Central memory CD4-positive, alpha-beta T cell (primary cell): ENCODE measurements around the gene ARHGEF2.

ENCODE experiments used
- DNase-seq: peaks from one replicate; pipeline ENCODE4 v3.0.0; 2022

Gene ARHGEF2

DNA sequence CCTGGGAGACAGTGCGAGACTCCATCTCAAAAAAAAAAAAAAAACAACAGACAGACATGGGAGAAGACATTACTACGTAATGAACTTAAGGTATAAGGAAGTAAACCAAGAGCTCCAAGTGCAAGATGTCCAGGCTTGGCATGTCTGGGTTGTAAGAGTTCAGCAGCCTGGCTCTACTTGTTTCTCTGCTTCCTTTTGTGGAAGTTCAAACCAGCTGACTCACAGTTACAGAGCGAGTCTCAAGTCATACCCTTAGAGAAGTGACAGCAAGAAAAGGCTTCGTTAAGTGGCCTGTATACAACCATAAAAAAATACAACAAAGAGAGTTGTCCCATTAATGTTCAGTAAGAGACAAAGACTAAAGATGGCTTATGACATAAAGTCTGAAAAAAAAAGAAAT is 68.5 kb downstream of the ARHGEF2 start:
- no peak for DNase-seq

DNA sequence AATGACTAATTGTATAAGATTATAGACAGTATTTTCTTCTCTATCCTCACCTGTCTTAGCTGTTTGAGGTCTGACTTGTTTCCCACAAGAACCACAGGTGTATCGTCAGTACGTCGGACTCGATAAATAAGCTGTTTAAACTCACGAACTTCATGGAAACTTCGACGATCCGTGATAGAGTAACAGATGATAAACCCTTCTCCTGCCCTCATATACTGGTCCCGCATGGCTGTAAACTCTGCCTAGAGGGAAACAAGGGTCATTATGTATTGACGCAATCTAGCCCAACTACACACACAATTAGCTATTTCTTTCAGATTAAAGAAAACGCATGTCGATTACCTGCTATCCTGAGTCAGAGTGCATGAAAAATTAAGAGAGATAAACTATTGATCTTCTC is 74.1 kb downstream of the ARHGEF2 start:
- DNase-seq = no peak

DNA sequence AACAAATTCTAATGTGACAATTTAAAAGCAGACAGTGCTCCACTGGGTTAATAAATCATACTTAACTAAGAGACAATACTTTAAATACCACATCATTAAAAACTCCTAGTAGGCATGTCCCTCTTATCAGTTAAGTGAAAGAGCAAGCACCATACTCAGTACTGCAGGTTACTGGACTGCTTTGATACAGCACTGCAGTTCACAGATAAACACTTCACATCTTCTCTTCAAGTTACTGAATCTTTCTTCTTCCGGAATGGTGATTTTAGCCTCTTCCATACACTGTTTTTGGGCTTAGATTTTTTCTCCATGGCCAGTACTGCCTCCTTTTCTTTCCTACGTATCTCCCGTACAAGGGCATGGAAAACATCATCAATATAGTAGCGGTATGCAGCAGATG is 78.2 kb downstream of the ARHGEF2 start:
- DNase-seq = no peak

DNA sequence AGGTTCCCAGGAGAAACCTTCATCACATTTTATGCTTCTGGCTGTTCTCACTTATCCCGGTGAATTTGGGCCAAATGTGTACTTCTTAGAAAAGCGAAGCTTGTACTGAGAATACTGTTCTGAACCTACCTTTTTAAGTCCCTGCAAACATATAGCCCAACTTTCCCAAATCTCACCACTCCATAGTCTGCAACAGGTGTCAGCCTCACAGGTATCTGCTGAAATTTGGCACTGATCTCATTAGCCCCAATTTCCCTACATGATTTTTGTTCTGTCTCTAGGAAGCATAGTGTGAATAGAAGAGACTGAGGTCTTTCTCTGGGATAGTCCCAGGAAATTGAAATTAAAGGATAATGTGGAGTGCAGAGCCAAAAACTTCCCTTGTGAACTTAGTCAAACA is 78.7 kb downstream of the ARHGEF2 start:
- DNase-seq = no peak

DNA sequence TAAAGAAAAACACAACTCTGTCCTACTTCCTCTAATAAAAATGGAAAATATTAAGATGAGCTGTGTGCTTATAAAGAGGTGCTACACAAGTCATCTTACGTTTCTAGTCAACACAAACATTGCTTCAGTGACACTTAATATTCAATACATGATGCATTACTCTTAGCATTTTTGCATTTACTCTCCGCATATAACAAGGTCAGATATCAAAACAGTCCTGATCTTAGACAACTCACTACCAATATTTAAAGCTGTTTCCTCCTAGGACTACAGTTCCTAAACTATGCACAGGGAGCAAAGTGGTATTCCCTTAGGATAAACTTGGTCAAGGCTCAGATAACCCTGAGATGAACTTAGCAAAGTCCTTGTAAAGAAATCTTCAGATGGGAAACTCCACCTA is 79.5 kb downstream of the ARHGEF2 start:
- no peak for DNase-seq

DNA sequence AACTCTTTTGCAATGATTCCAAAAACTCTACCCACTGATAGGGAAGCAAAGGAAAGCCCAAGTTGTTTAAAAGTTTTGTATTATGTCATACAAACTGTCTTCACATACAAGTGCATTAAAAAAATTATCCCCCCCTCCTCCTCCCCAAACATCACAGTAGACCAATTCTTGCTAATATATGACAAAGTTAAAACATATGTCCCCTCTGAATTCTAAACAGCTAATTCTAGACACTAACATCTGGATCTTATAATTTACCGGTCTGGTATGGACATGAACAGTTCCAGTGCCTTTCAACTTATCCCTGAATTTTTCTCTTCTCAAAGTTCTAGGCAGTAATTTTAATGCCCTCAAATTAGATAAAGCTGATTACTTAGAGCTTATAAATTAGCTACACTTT is 80.6 kb downstream of the ARHGEF2 start:
- no peak for DNase-seq
